HL-60 (cell line): ENCODE results near the gene CNTD1. TPM values are rescaled to one million over a fixed set of nuclear protein-coding genes. Genes with fewer than 3 reads are reported as not detected.

Source experiments
- DNase-seq, 2 experiments: peaks; one replicate each; pipeline ENCODE4 v3.0.0-alpha.2; 2010 to 2020; ENCODE audit warnings: low read depth in 1 of 2, low spot score in 1 of 2
- H3K27ac ChIP-seq: fragments of 250-450 bp; sonication (Bioruptor Pico); replicated peaks from 2 replicates; pipeline ENCODE4 v1.5.1; 2020; ENCODE audit warnings: mild to moderate bottlenecking, moderate library complexity
- H3K27me3 ChIP-seq: fragments of 250-450 bp; sonication (Bioruptor Pico); 2 replicates; pipeline ENCODE4 v1.5.1; 2021; ENCODE audit warnings: mild to moderate bottlenecking, moderate library complexity; ENCODE audit not compliant: insufficient read depth, poor library complexity, severe bottlenecking
- H3K4me3 ChIP-seq: replicated peaks from 2 replicates; pipeline ENCODE4 v1.5.1; 2011; ENCODE audit warnings: mild to moderate bottlenecking, control low read depth, low read length; ENCODE audit not compliant: insufficient read depth
- GABPA ChIP-seq: IDR thresholded peaks from 2 replicates; pipeline ENCODE4 v1.6.1; 2012; ENCODE audit warnings: low read depth
- POLR2AphosphoS5 ChIP-seq: IDR thresholded peaks from 2 replicates; pipeline ENCODE4 v1.6.1; 2012; ENCODE audit warnings: low read depth
- SPI1 ChIP-seq: IDR thresholded peaks from 2 replicates; pipeline ENCODE4 v1.6.1; 2012; ENCODE audit warnings: low read depth, mild to moderate bottlenecking, borderline replicate concordance
- microRNA-seq: library from miRNA; unstranded; fragments of <30 nt; microRNA quantifications from one replicate; pipeline ENCODE4, GENCODE V29; 2018
- TF ChIP-seq, protein P1 (sequence below): IDR thresholded peaks from 2 replicates; pipeline ENCODE4 v1.6.1; 2012; ENCODE audit warnings: low read depth; ENCODE audit not compliant: insufficient replicate concordance
- TF ChIP-seq, protein P2 (sequence below): IDR thresholded peaks from one replicate; pipeline ENCODE4 v1.5.1; 2011; ENCODE audit warnings: low read length, control low read depth, inconsistent platforms; ENCODE audit not compliant: insufficient read depth

Gene CNTD1

DNA sequence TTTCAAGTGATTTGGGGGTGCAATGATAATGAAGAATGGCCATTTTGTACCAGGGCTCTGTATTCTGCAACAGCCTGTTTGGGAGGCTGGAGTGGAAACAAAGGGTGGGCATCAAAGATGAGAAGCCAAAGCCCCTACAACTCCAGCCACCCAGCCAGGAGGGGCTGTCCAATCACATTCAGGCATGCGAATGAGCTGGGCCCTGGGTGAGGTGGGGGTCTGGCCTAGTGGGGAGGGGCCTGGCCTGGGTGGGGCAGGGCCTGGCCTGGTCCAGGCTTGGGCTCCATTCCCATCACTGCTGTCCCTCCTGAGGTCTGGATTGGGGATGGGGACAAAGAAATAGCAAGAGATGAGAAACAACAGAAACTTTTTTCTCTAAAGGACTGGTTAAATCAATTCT is 58.7 kb downstream of the CNTD1 start:
- no peak overlapping the region for H3K4me3 ChIP-seq
- TF ChIP-seq SPI1 (no peak), GABPA (no peak), POLR2AphosphoS5 (no peak)
- TF ChIP-seq, protein P1, sequence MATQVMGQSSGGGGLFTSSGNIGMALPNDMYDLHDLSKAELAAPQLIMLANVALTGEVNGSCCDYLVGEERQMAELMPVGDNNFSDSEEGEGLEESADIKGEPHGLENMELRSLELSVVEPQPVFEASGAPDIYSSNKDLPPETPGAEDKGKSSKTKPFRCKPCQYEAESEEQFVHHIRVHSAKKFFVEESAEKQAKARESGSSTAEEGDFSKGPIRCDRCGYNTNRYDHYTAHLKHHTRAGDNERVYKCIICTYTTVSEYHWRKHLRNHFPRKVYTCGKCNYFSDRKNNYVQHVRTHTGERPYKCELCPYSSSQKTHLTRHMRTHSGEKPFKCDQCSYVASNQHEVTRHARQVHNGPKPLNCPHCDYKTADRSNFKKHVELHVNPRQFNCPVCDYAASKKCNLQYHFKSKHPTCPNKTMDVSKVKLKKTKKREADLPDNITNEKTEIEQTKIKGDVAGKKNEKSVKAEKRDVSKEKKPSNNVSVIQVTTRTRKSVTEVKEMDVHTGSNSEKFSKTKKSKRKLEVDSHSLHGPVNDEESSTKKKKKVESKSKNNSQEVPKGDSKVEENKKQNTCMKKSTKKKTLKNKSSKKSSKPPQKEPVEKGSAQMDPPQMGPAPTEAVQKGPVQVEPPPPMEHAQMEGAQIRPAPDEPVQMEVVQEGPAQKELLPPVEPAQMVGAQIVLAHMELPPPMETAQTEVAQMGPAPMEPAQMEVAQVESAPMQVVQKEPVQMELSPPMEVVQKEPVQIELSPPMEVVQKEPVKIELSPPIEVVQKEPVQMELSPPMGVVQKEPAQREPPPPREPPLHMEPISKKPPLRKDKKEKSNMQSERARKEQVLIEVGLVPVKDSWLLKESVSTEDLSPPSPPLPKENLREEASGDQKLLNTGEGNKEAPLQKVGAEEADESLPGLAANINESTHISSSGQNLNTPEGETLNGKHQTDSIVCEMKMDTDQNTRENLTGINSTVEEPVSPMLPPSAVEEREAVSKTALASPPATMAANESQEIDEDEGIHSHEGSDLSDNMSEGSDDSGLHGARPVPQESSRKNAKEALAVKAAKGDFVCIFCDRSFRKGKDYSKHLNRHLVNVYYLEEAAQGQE = no peak
- TF ChIP-seq, protein P2, sequence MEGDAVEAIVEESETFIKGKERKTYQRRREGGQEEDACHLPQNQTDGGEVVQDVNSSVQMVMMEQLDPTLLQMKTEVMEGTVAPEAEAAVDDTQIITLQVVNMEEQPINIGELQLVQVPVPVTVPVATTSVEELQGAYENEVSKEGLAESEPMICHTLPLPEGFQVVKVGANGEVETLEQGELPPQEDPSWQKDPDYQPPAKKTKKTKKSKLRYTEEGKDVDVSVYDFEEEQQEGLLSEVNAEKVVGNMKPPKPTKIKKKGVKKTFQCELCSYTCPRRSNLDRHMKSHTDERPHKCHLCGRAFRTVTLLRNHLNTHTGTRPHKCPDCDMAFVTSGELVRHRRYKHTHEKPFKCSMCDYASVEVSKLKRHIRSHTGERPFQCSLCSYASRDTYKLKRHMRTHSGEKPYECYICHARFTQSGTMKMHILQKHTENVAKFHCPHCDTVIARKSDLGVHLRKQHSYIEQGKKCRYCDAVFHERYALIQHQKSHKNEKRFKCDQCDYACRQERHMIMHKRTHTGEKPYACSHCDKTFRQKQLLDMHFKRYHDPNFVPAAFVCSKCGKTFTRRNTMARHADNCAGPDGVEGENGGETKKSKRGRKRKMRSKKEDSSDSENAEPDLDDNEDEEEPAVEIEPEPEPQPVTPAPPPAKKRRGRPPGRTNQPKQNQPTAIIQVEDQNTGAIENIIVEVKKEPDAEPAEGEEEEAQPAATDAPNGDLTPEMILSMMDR = no peak
- H3K27me3 ChIP-seq = no peaks in the 10 kb centered on the region
- DNase-seq = no peak
- no peak overlapping the region for H3K27ac ChIP-seq

Small RNAs within 50 kb of the gene (microRNA-seq; reads per million reads assigned to microRNA genes)
- not detected for gene MIR6781
